ENCODE measurements around the gene WHRN.

DNA sequence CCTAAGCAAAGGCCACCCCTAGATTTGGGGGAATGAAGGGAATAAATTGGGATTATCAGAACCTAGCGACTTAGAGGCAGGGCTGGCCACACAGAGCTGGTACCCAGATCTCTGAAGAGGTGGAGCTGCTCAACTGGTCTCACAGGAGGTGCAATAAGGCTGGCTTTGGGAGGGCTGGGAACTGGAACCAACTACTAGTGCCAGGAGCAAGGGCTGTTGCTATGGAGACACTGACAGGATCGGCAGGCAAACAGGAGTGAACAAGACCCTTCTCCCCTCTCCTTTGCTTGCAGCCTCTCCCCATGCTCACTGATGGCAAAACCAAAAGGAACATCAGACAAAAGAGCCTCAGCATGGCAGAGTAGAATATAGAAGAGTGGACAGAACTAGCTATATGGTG lies 17.0 kb upstream of the WHRN start:
- TF ChIP-seq, protein P1, sequence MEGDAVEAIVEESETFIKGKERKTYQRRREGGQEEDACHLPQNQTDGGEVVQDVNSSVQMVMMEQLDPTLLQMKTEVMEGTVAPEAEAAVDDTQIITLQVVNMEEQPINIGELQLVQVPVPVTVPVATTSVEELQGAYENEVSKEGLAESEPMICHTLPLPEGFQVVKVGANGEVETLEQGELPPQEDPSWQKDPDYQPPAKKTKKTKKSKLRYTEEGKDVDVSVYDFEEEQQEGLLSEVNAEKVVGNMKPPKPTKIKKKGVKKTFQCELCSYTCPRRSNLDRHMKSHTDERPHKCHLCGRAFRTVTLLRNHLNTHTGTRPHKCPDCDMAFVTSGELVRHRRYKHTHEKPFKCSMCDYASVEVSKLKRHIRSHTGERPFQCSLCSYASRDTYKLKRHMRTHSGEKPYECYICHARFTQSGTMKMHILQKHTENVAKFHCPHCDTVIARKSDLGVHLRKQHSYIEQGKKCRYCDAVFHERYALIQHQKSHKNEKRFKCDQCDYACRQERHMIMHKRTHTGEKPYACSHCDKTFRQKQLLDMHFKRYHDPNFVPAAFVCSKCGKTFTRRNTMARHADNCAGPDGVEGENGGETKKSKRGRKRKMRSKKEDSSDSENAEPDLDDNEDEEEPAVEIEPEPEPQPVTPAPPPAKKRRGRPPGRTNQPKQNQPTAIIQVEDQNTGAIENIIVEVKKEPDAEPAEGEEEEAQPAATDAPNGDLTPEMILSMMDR (IDR thresholded peaks at IDR 0.05): no peak
- TF ChIP-seq EP300 (IDR thresholded peaks at IDR 0.05) (no peak), POLR2A (IDR thresholded peaks at IDR 0.05) (no peak)
